VCaP (cell line): Measurements from ENCODE around the gene CGB3.

ENCODE experiments used
- H3K27ac ChIP-seq: fragments of 450-650 bp; 2 replicates; pipeline ENCODE4 v1.5.1; 2017
- CTCF ChIP-seq: fragments of 450-650 bp; conservative IDR thresholded peaks from 2 replicates; pipeline ENCODE4 v1.5.1; 2017; ENCODE audit warnings: mild to moderate bottlenecking, moderate library complexity

CGB3 gene

GRCh38 chr19:48987323-48987722 lies 36.8 kb downstream of the CGB3 start:
- H3K27ac ChIP-seq = no peak overlapping the region
- no peak; the same call in 1 of the 2 replicates for TF ChIP-seq CTCF

GRCh38 chr19:48986211-48986610 lies 37.9 kb downstream of the CGB3 start:
- H3K27ac ChIP-seq = no peak overlapping the region
- no peak for TF ChIP-seq CTCF

- no peak for TF ChIP-seq CTCF
Measured at GRCh38 chr19:48985711-48986110, 38.4 kb downstream of the CGB3 start.

GRCh38 chr19:48982280-48982679 lies 41.9 kb downstream of the CGB3 start:
- H3K27ac ChIP-seq = no peak overlapping the region
- TF ChIP-seq CTCF = no peak

More at GRCh38 chr19:48985711-48986110, 38.4 kb downstream of the CGB3 start:
- no peak overlapping the region for H3K27ac ChIP-seq

GRCh38 chr19:48977061-48977460 lies 47.1 kb downstream of the CGB3 start:
- TF ChIP-seq CTCF = no peak
- H3K27ac ChIP-seq = no peak overlapping the region

- no peak overlapping the region for H3K27ac ChIP-seq
Measured at GRCh38 chr19:48975947-48976847, 47.9 kb downstream of the CGB3 start.

More at GRCh38 chr19:48975947-48976847, 47.9 kb downstream of the CGB3 start:
- no peak for TF ChIP-seq CTCF
